ENCODE data around the gene DUSP22.

The DUSP22 gene

GRCh38 chr6:340186-340955, 48.1 kb downstream of the DUSP22 start:
- DNase-seq (ENCODE audit: low spot score): no peak

GRCh38 chr6:340991-341827, 48.9 kb downstream of the DUSP22 start:
- peak; percentile 76 for DNase-seq (ENCODE audit: low spot score)

- DNase-seq (ENCODE audit: low spot score): no peak
Observed at GRCh38 chr6:341914-342831, 49.9 kb downstream of the DUSP22 start.

GRCh38 chr6:342832-343179, 50.5 kb downstream of the DUSP22 start:
- no peak for DNase-seq (ENCODE audit: low spot score)

- no peak for DNase-seq (ENCODE audit: low spot score)
Observed at GRCh38 chr6:343226-343935, 51.1 kb downstream of the DUSP22 start.

GRCh38 chr6:343960-344815, 51.9 kb downstream of the DUSP22 start:
- DNase-seq (ENCODE audit: low spot score): no peak

GRCh38 chr6:344816-345340, 52.6 kb downstream of the DUSP22 start:
- DNase-seq (ENCODE audit: low spot score): no peak

- no peak for DNase-seq (ENCODE audit: low spot score)
Observed at GRCh38 chr6:345747-346385, 53.6 kb downstream of the DUSP22 start.

GRCh38 chr6:346386-347030, 54.2 kb downstream of the DUSP22 start:
- no peak for DNase-seq (ENCODE audit: low spot score)

GRCh38 chr6:347232-347631, 54.9 kb downstream of the DUSP22 start:
- no peak for DNase-seq (ENCODE audit: low spot score)

- DNase-seq (ENCODE audit: low spot score): no peak
Observed at GRCh38 chr6:347951-348859, 55.9 kb downstream of the DUSP22 start.

GRCh38 chr6:348860-349396, 56.6 kb downstream of the DUSP22 start:
- DNase-seq (ENCODE audit: low spot score): no peak

- no peak for DNase-seq (ENCODE audit: low spot score)
Observed at GRCh38 chr6:349491-349921, 57.2 kb downstream of the DUSP22 start.

GRCh38 chr6:350371-350770, 58.1 kb downstream of the DUSP22 start:
- no peak for DNase-seq (ENCODE audit: low spot score)

GRCh38 chr6:351011-351866, 59.0 kb downstream of the DUSP22 start:
- DNase-seq (ENCODE audit: low spot score): no peak

GRCh38 chr6:351867-352289, 59.6 kb downstream of the DUSP22 start:
- DNase-seq (ENCODE audit: low spot score): no peak

- DNase-seq (ENCODE audit: low spot score): no peak
Observed at GRCh38 chr6:352474-352873, 60.2 kb downstream of the DUSP22 start.

Data from pons (tissue), 1 donor.